Skeletal muscle satellite cell (primary cell): Measurements from ENCODE around the gene NLRC5.

Experiments used
- H3K27me3 ChIP-seq: 2 replicates; pipeline ENCODE4 v1.7.0; 2013; ENCODE audit warnings: low read length; ENCODE audit not compliant: control insufficient read depth, insufficient read depth
- H3K36me3 ChIP-seq: 2 replicates; pipeline ENCODE4 v1.7.0; 2013; ENCODE audit warnings: mild to moderate bottlenecking, control low read depth, low read length; ENCODE audit not compliant: insufficient read depth
- H3K4me1 ChIP-seq: 2 replicates; pipeline ENCODE4 v1.7.0; 2013; ENCODE audit warnings: low read length; ENCODE audit not compliant: control insufficient read depth, insufficient read depth
- H3K4me2 ChIP-seq: 2 replicates; pipeline ENCODE4 v1.7.0; 2013; ENCODE audit warnings: mild to moderate bottlenecking, low read length
- H3K4me3 ChIP-seq: 2 replicates; pipeline ENCODE4 v1.7.0; 2013; ENCODE audit warnings: low read length
- H3K9ac ChIP-seq: 2 replicates; pipeline ENCODE4 v1.7.0; 2013; ENCODE audit warnings: mild to moderate bottlenecking, low read depth, low read length, moderate library complexity
- H3K9me3 ChIP-seq: replicated peaks from 2 replicates; pipeline ENCODE4 v1.7.0; 2013; ENCODE audit warnings: mild to moderate bottlenecking, control low read depth, low read length

NLRC5 gene

GRCh38 chr16:57045694-57046381 lies 56.5 kb downstream of the NLRC5 start:
- H3K9ac ChIP-seq = no peak overlapping the region
- no peaks in the 10 kb centered on the region for H3K9me3 ChIP-seq
- no peak overlapping the region for H3K4me3 ChIP-seq
- H3K36me3 ChIP-seq = peaks cover 18% of the 10 kb centered on the region
- H3K4me2 ChIP-seq = peak overlapping the region; percentile 71
- no peaks in the 10 kb centered on the region for H3K27me3 ChIP-seq
- peaks cover 7% of the 10 kb centered on the region for H3K4me1 ChIP-seq

- Histone ChIP-seq H3K36me3 (peaks cover 13% of the 10 kb centered on the region), H3K4me3 (no peak overlapping the region), H3K9ac (no peak overlapping the region), H3K9me3 (no peaks in the 10 kb centered on the region), H3K4me2 (no peak overlapping the region), H3K4me1 (peaks cover 7% of the 10 kb centered on the region), H3K27me3 (no peaks in the 10 kb centered on the region)
Measured at GRCh38 chr16:57048095-57048494, 58.7 kb downstream of the NLRC5 start.

DNA sequence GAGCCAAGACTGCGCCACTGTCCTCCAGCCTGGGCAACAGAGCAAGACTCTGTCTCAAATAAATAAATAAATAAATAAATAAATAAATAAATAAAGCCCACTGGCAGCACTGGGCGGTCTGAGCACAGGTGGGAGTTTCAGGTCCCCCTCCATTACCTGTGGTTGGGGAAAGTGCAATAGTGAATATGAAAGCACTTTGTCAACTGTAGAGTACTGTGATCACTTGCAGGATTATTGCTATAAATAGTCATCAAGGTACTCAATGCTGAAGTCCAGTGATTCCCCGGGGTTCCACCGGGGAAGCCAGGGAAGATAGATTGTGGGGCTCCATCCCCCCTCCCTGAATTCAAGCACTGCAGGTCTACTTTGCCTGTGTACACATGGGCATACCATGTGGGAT lies 60.3 kb downstream of the NLRC5 start:
- H3K4me3 ChIP-seq = no peak overlapping the region
- H3K4me2 ChIP-seq = no peak overlapping the region
- H3K9me3 ChIP-seq = no peaks in the 10 kb centered on the region
- no peaks in the 10 kb centered on the region for H3K27me3 ChIP-seq
- peaks cover 7% of the 10 kb centered on the region for H3K4me1 ChIP-seq
- H3K36me3 ChIP-seq = peaks cover 7% of the 10 kb centered on the region
- no peak overlapping the region for H3K9ac ChIP-seq

- Histone ChIP-seq H3K9ac (no peak overlapping the region), H3K36me3 (peaks cover 7% of the 10 kb centered on the region), H3K4me1 (no peaks in the 10 kb centered on the region), H3K4me2 (no peak overlapping the region), H3K27me3 (no peaks in the 10 kb centered on the region), H3K9me3 (no peaks in the 10 kb centered on the region), H3K4me3 (no peak overlapping the region)
Measured at GRCh38 chr16:57051696-57052228, 62.4 kb downstream of the NLRC5 start.

- H3K27me3 ChIP-seq = no peaks in the 10 kb centered on the region
- peaks cover 7% of the 10 kb centered on the region for H3K36me3 ChIP-seq
- no peak overlapping the region for H3K4me3 ChIP-seq
- no peak overlapping the region for H3K9ac ChIP-seq
- no peak overlapping the region for H3K4me2 ChIP-seq
- H3K9me3 ChIP-seq = no peaks in the 10 kb centered on the region
- no peaks in the 10 kb centered on the region for H3K4me1 ChIP-seq
Measured at GRCh38 chr16:57053206-57053605, 63.8 kb downstream of the NLRC5 start.

GRCh38 chr16:57054338-57054737 lies 65.0 kb downstream of the NLRC5 start:
- no peak overlapping the region for H3K4me2 ChIP-seq
- no peaks in the 10 kb centered on the region for H3K27me3 ChIP-seq
- H3K9me3 ChIP-seq = no peaks in the 10 kb centered on the region
- H3K9ac ChIP-seq = no peak overlapping the region
- H3K36me3 ChIP-seq = no peaks in the 10 kb centered on the region
- no peaks in the 10 kb centered on the region for H3K4me1 ChIP-seq
- H3K4me3 ChIP-seq = no peak overlapping the region

DNA sequence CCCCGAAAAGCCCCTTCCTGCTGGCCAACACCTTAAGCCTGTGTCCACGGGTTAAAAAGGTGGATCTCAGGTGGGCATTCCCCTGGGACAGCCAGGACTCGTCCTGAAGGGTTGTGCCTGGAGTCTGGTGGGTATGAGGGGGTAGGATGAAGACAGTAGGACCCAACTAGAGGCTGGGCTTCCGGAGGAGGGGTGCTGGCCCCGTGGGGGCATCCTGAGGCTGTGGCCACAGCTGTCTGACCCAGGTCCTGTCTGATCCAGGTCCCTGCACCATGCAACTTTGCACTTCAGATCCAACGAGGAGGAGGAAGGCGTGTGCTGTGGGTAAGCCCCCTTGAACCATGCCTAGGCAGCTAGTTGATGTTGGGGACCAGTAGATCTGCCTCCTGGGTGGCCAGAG lies 65.4 kb downstream of the NLRC5 start:
- Histone ChIP-seq H3K9me3 (no peaks in the 10 kb centered on the region), H3K4me1 (no peaks in the 10 kb centered on the region), H3K27me3 (no peaks in the 10 kb centered on the region), H3K9ac (no peak overlapping the region), H3K4me3 (no peak overlapping the region), H3K36me3 (no peaks in the 10 kb centered on the region), H3K4me2 (no peak overlapping the region)

DNA sequence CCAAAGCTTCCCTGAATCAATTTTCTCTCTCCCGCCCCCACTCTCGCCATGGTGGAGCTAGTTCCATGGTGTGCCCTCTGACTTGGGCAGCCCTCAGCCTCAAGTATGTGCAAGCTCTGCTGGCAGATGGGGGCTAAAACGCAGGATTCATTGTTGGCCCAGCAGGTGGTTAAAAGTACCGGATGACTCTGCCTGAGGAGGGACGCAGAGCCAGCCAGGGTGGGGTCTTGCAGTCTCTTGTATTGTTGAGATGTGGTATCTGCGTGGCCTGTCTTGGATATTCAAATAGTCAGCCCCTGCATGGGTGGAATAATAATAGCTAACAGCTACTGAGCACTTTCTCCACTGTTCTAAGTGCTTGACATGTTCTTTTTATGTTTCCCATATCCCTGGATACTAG lies 66.3 kb downstream of the NLRC5 start:
- H3K9ac ChIP-seq = no peak overlapping the region
- H3K4me1 ChIP-seq = peaks cover 3% of the 10 kb centered on the region
- H3K9me3 ChIP-seq = no peaks in the 10 kb centered on the region
- no peak overlapping the region for H3K4me3 ChIP-seq
- H3K36me3 ChIP-seq = no peaks in the 10 kb centered on the region
- no peak overlapping the region for H3K4me2 ChIP-seq
- H3K27me3 ChIP-seq = no peaks in the 10 kb centered on the region

GRCh38 chr16:57058291-57058861 lies 69.0 kb downstream of the NLRC5 start:
- Histone ChIP-seq H3K4me3 (no peak overlapping the region), H3K4me1 (peaks cover 22% of the 10 kb centered on the region), H3K27me3 (no peaks in the 10 kb centered on the region), H3K36me3 (no peaks in the 10 kb centered on the region), H3K4me2 (no peak overlapping the region), H3K9ac (no peak overlapping the region), H3K9me3 (no peaks in the 10 kb centered on the region)

DNA sequence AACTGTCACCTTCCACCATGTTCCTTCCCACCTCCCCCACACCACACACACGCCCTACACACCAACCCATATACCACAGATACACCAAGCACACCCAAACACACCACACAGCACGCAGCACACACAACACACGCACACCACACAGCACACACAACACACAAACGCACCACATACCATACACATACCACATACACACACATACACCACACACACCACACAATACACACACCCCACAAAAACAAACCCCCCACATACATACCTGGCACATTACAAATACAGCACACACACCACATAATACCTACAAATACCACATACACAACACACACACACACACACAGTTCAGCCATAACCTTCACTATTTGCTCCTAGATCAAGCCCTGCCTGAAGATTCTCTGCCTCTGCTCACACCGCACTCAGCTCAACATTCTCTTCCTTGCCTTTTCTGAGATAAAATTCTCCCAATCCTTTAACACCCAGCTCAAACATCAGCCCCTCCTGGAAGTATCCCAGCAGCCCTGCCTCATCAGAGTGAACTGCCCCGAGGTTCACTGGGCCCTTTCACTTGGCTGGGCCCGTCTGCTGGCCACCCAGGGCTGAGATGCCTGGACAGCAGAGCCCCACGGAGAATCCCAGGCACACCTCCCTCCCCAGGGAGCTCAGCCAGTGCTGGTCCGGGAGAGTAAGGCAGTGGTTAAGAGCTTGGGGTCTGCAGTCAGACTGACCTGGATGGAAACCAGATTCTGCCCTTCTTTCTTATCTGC lies 71.1 kb downstream of the NLRC5 start:
- peak overlapping the region; percentile 60 for H3K4me2 ChIP-seq
- no peak overlapping the region for H3K4me3 ChIP-seq
- no peaks in the 10 kb centered on the region for H3K36me3 ChIP-seq
- no peaks in the 10 kb centered on the region for H3K27me3 ChIP-seq
- peak overlapping the region; percentile 45 for H3K9ac ChIP-seq
- H3K9me3 ChIP-seq = no peaks in the 10 kb centered on the region
- H3K4me1 ChIP-seq = peaks cover 22% of the 10 kb centered on the region

- H3K27me3 ChIP-seq = no peaks in the 10 kb centered on the region
- peaks cover 22% of the 10 kb centered on the region for H3K4me1 ChIP-seq
- peak overlapping the region; percentile 60 for H3K4me2 ChIP-seq
- no peaks in the 10 kb centered on the region for H3K9me3 ChIP-seq
- peak overlapping the region; percentile 45 for H3K9ac ChIP-seq
- H3K4me3 ChIP-seq = peak overlapping the region; percentile 11
- H3K36me3 ChIP-seq = no peaks in the 10 kb centered on the region
Measured at GRCh38 chr16:57061084-57061905, 71.9 kb downstream of the NLRC5 start.
